A673 (cell line): ENCODE measurements around the gene ZDHHC21.

Experiments
- CTCF ChIP-seq: fragments of 300-800, 200-600 bp; sonication (generic); conservative IDR thresholded peaks from 2 replicates; pipeline ENCODE4 v1.5.1; 2017; ENCODE audit warnings: low read depth, mild to moderate bottlenecking, antibody characterized with exemption, low read length, moderate library complexity, mixed read lengths
- EZH2 ChIP-seq: fragments of 200-600 bp; sonication (generic); IDR thresholded peaks from 2 replicates; pipeline ENCODE4 v1.6.1; 2017; ENCODE audit warnings: borderline replicate concordance, low read depth, mild to moderate bottlenecking, mixed read lengths, antibody characterized with exemption, low read length; ENCODE audit not compliant: poor library complexity, severe bottlenecking

- TF ChIP-seq CTCF (no peak), EZH2 (no peak)
Measured at GRCh38 chr9:14715102-14715501, 21.9 kb upstream of the ZDHHC21 start.
